Smooth muscle cell (in vitro differentiated cells): ENCODE results near the gene OVOL2. TPM values are rescaled to one million over a fixed set of nuclear protein-coding genes. Genes with fewer than 3 reads are reported as not detected.

Source experiments
- DNase-seq: peaks from one replicate; lab custom pipeline; 2025; ENCODE audit not compliant: unreplicated experiment; lab: John Stamatoyannopoulos, UW
- H2AFZ ChIP-seq: fragments of 200-600 bp; sonication (generic); 2 replicates; pipeline ENCODE4 v1.6.0; 2016; ENCODE audit warnings: antibody characterized with exemption, low read depth, mild to moderate bottlenecking
- H3F3A ChIP-seq: fragments of 200-600 bp; sonication (generic); 2 replicates; pipeline ENCODE4 v1.6.0; 2017; ENCODE audit warnings: antibody characterized with exemption, low read depth
- H3K27ac ChIP-seq: fragments of 200-600 bp; sonication (generic); 2 replicates; pipeline ENCODE4 v1.5.1; 2016; ENCODE audit warnings: low read depth, mild to moderate bottlenecking
- H3K27me3 ChIP-seq: fragments of 200-600 bp; sonication (generic); 2 replicates; pipeline ENCODE4 v1.6.1; 2016; ENCODE audit warnings: low read depth, mild to moderate bottlenecking
- H3K36me3 ChIP-seq: fragments of 200-600 bp; sonication (generic); 2 replicates; pipeline ENCODE4 v1.5.1; 2016; ENCODE audit warnings: low read depth
- H3K4me1 ChIP-seq: fragments of 200-600 bp; sonication (generic); 2 replicates; pipeline ENCODE4 v1.5.1; 2016; ENCODE audit warnings: low read depth
- H3K4me2 ChIP-seq: fragments of 200-600 bp; sonication (generic); 2 replicates; pipeline ENCODE4 v1.6.0; 2016; ENCODE audit warnings: mild to moderate bottlenecking
- H3K4me3 ChIP-seq: fragments of 200-600 bp; sonication (generic); 2 replicates; pipeline ENCODE4 v1.5.1; 2016; ENCODE audit warnings: mild to moderate bottlenecking
- H3K79me2 ChIP-seq: fragments of 200-600 bp; sonication (generic); 2 replicates; pipeline ENCODE4 v1.6.0; 2016; ENCODE audit warnings: low read depth, mild to moderate bottlenecking
- H3K9ac ChIP-seq: fragments of 200-600 bp; sonication (generic); 2 replicates; pipeline ENCODE4 v1.6.0; 2016; ENCODE audit warnings: low read depth
- H3K9me3 ChIP-seq: fragments of 200-600 bp; sonication (generic); replicated peaks from 2 replicates; pipeline ENCODE4 v1.5.1; 2016; ENCODE audit warnings: low read depth
- H4K20me1 ChIP-seq: fragments of 200-600 bp; sonication (generic); 2 replicates; pipeline ENCODE4 v1.6.0; 2016; ENCODE audit warnings: low read depth
- WGBS: methylation state at CpG from one replicate; pipeline ENCODE4 v1.1.7; 2016; ENCODE audit warnings: low lambda C conversion rate; 5-methylcytosine and 5-hydroxymethylcytosine counted together
- polyA plus RNA-seq: library from polyadenylated mRNA; unstranded; fragments of >200 nt; fragmentation: Nextera tagmentation; extraction: Ambion mirVana; gene quantifications from 2 replicates; pipeline ENCODE4 v1.2.1, GENCODE V29; 2016
- total RNA-seq: library from RNA; depleted of rRNA; stranded (reverse); fragments of >200 nt; gene quantifications from 2 replicates; pipeline ENCODE4 v1.2.3, GENCODE V29; 2014
- TF ChIP-seq, protein P1 (sequence below): fragments of 200-600 bp; sonication (generic); IDR thresholded peaks from 2 replicates; pipeline ENCODE4 v1.5.1; 2017; ENCODE audit warnings: borderline replicate concordance, mild to moderate bottlenecking, antibody characterized with exemption; ENCODE audit not compliant: insufficient read depth, poor library complexity, severe bottlenecking

Gene OVOL2
- total and polyA plus RNA-seq, 2 experiments from 2014 or later: 1.1 TPM; not detected in 1

DNA sequence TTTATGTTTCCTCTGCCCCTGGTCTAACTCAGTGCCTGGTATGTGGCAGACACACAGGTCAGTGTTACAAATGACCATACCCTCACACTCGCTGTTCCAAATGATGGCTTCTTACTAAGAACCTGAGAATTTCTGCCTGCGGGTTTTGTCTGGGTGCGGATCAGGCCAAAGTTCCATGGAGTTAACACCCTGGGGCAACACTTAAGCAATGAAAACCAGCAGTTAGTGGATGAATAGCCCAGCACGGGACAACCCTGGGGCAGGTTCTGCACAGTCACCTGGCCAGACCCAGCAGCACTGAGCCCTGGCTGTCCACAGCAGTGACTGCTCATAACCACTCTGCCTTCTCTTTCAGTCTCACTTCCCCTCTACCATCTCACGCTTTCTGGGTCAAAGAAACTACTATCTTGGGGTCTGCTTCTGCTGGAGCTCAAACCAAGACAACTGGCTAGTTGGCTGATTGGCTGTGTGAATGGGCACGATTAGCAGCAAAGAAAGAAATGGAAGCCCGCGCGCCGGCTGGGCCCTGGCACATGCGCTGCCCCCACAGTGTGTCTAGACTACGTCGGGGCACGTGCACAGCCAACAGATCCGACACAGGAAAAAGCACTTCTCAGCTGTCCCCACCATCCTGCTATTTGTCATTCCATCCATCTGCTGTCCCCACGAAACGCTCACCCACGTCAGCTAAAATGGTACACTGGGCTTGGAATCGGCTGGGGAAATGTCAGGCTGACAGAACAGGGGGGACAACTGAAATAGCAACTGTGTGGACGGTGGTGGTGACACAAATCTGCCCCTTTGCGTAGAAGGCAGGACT, 52.3 kb downstream of the OVOL2 start:
- H3K4me1 ChIP-seq: no peaks in the 10 kb centered on the region
- no peak overlapping the region for H3K27ac ChIP-seq
- 84% methylated on average over 21 of the region's 21 CpGs for WGBS
- no peak overlapping the region for H3K4me2 ChIP-seq
- no peaks in the 10 kb centered on the region for H3K79me2 ChIP-seq
- DNase-seq: no peak
- no peaks in the 10 kb centered on the region for H3K36me3 ChIP-seq
- TF ChIP-seq, protein P1, sequence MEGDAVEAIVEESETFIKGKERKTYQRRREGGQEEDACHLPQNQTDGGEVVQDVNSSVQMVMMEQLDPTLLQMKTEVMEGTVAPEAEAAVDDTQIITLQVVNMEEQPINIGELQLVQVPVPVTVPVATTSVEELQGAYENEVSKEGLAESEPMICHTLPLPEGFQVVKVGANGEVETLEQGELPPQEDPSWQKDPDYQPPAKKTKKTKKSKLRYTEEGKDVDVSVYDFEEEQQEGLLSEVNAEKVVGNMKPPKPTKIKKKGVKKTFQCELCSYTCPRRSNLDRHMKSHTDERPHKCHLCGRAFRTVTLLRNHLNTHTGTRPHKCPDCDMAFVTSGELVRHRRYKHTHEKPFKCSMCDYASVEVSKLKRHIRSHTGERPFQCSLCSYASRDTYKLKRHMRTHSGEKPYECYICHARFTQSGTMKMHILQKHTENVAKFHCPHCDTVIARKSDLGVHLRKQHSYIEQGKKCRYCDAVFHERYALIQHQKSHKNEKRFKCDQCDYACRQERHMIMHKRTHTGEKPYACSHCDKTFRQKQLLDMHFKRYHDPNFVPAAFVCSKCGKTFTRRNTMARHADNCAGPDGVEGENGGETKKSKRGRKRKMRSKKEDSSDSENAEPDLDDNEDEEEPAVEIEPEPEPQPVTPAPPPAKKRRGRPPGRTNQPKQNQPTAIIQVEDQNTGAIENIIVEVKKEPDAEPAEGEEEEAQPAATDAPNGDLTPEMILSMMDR: no peak
- H3K9ac ChIP-seq: no peak overlapping the region
- no peaks in the 10 kb centered on the region for H4K20me1 ChIP-seq
- H3K27me3 ChIP-seq: no peaks in the 10 kb centered on the region
- H3F3A ChIP-seq: no peaks in the 10 kb centered on the region
- H3K4me3 ChIP-seq: no peak overlapping the region
- no peaks in the 10 kb centered on the region for H3K9me3 ChIP-seq
- no peak overlapping the region for H2AFZ ChIP-seq

DNA sequence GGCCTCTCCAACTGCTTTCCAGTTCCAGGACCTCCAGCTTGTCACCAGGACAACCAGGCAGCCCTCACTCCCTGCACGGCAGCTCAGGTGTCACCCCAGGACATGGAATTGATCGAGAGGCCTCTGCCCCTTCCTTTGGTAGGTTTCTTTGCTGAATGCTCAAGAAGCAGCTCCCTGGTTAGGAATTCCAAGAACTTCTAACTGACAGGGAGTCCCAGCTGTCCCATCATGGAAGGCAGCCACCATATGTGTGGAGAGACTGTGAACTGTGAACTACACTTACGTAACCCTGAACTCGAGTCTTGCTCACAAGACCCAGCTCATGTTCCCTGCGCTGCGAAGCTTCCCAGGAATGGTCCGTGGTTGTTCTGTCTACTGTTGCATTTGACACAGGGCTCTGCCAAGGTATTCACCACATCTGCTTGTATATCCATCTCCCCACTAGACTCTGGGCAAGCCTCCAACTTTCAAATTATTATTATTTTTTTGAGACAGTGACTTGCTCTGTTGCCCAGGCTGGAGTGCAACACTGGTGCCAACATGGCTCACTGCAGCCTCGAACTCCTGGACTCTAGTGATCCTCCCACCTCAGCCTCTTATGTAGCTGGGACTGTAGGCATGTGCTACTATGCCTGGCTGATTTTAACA, 53.2 kb downstream of the OVOL2 start:
- H4K20me1 ChIP-seq: no peaks in the 10 kb centered on the region
- no peaks in the 10 kb centered on the region for H3K4me1 ChIP-seq
- DNase-seq: no peak
- no peaks in the 10 kb centered on the region for H3K27me3 ChIP-seq
- TF ChIP-seq, protein P1: no peak
- no peak overlapping the region for H2AFZ ChIP-seq
- H3K79me2 ChIP-seq: no peaks in the 10 kb centered on the region
- WGBS: 86% methylated on average over 8 of the region's 8 CpGs
- no peaks in the 10 kb centered on the region for H3K9me3 ChIP-seq
- H3K4me2 ChIP-seq: no peak overlapping the region
- H3F3A ChIP-seq: no peaks in the 10 kb centered on the region
- H3K9ac ChIP-seq: no peak overlapping the region
- H3K36me3 ChIP-seq: no peaks in the 10 kb centered on the region
- no peak overlapping the region for H3K27ac ChIP-seq
- H3K4me3 ChIP-seq: no peak overlapping the region

DNA sequence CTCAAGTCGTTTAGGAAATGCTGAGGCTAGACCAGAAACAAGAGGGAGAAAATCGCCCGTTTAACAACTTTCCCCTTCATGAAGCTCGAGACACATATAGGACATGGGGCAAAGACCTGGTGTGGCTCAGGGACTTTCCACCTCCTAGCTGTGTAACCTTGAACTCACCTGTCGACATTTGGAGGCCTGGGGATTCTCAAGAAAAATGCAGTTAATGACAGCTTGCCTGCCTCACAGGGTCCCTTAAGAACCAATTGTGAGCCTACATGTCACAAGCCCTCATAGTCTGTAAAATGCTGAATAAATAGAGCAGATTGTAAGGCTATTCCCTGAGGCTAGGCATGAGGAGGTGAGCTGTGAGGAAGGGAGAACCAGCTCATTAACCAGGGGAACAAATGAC, 53.8 kb downstream of the OVOL2 start:
- Histone ChIP-seq H2AFZ (no peak overlapping the region), H3K4me1 (no peaks in the 10 kb centered on the region), H3K9me3 (no peaks in the 10 kb centered on the region), H4K20me1 (no peaks in the 10 kb centered on the region), H3K4me2 (no peak overlapping the region), H3K36me3 (no peaks in the 10 kb centered on the region), H3K27me3 (no peaks in the 10 kb centered on the region), H3K9ac (no peak overlapping the region), H3F3A (no peaks in the 10 kb centered on the region), H3K4me3 (no peak overlapping the region), H3K27ac (no peak overlapping the region), H3K79me2 (no peaks in the 10 kb centered on the region)
- no peak for DNase-seq
- 73% methylated on average over 5 of the region's 5 CpGs for WGBS
- TF ChIP-seq, protein P1: no peak
